ENCODE results near the gene LRRC61. TPM values are rescaled to one million over a fixed set of nuclear protein-coding genes. Genes with fewer than 3 reads are reported as not detected.

Gene LRRC61
- total RNA-seq, 2 donors from 2014 or later: 0.77 to 27.0 TPM

DNA sequence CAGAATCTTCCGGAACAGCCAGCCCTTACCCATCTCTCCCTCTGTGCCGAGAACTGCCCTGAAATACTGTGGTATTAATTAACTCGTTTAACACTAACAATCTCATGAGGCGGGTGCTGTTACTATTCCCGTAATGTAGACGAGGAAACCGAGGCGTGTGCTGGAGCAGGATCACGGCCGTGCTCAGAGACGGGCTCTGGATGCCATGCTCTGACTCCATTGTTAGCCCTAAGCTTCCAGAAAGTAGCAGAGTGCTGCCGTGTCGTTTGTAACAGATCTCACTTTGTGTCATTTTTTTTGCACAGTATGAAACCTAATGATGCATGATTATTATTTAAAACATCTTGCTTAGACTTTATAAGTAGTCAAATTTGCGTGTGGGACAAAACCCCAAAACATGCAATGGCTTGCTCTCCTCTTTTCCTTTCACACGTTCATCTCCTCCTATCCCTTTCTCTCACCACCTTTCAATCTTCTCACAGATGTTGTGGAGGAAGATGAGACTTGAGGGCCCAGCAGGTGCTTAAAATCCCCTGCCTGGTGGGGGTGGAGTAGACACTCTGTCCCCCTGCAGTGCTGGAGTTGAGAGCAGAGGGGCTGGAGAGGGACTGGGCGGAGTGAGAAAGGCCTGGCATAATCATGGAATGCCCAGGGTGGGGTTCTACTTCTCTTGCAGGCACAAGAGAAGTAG, 672 bp downstream of the LRRC61 start:
- Histone ChIP-seq H3K27ac (ENCODE audit: low read depth, low read length) (no peak overlapping the region), H3K9me3 (ENCODE audit: control insufficient read depth, low read length) (no peaks in the 10 kb centered on the region), H3K27me3 (ENCODE audit: control insufficient read depth, insufficient read depth, low read length, poor library complexity, severe bottlenecking) (no peaks in the 10 kb centered on the region), H3K9ac (ENCODE audit: extremely low read depth, low read length, poor library complexity, severe bottlenecking) (peak overlapping the region; percentile 63), H3K4me3 (ENCODE audit: low read length) (peak overlapping the region; percentile 87), H3K36me3 (ENCODE audit: control insufficient read depth, insufficient read depth, low read length) (peaks cover 29% of the 10 kb centered on the region), H3K4me1 (ENCODE audit: control insufficient read depth, insufficient read depth, low read length) (no peaks in the 10 kb centered on the region)
- 28 to 44% methylated on average over 12 to 16 of the region's 16 CpGs for WGBS, 2 experiments (ENCODE audit: insufficient coverage in 1 of 2, insufficient read length in 1 of 2)
- DNase-seq: no peak
- Mint-ChIP-seq H3K27ac (peak overlapping the region; percentile 94), H3K4me3 (peak overlapping the region; percentile 74), H3K9me3 (no peaks in the 10 kb centered on the region), H3K36me3 (ENCODE audit: low read depth) (peaks cover 36% of the 10 kb centered on the region), H3K4me1 (peaks cover 14% of the 10 kb centered on the region), H3K27me3 (ENCODE audit: insufficient read depth) (no peaks in the 10 kb centered on the region)
- TF ChIP-seq, protein P1, sequence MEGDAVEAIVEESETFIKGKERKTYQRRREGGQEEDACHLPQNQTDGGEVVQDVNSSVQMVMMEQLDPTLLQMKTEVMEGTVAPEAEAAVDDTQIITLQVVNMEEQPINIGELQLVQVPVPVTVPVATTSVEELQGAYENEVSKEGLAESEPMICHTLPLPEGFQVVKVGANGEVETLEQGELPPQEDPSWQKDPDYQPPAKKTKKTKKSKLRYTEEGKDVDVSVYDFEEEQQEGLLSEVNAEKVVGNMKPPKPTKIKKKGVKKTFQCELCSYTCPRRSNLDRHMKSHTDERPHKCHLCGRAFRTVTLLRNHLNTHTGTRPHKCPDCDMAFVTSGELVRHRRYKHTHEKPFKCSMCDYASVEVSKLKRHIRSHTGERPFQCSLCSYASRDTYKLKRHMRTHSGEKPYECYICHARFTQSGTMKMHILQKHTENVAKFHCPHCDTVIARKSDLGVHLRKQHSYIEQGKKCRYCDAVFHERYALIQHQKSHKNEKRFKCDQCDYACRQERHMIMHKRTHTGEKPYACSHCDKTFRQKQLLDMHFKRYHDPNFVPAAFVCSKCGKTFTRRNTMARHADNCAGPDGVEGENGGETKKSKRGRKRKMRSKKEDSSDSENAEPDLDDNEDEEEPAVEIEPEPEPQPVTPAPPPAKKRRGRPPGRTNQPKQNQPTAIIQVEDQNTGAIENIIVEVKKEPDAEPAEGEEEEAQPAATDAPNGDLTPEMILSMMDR (conservative IDR thresholded peaks at IDR 0.05): no peak

DNA sequence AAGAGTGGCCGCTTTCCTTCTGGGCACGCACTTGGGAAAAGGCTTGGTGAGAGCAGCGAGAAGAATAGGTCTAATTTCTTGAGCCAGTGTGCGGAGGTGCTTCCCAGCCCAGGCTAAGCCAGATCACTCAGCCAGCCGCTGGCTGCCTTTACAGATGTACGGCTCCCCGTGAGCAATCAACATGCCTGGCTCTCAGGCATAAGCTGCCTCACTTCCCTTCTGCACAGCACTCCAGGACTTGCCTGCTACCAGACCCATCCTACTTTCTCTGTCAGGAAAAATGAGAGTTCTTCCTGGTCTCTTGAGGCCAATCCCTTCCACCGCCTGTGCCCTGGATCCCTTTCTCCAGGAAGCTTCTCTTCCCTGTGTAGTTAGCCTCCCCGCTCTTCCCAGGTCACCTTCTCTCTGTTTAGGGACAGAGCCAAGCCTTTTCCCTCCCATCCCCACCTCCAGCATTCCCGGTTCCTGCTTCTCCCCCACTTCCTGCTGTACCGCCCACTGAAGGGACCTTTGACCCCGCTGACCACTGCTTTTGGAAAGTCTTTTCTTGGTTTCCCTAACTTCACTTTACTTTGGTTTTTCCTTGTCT, 1.3 kb downstream of the LRRC61 start:
- Histone ChIP-seq H3K27me3 (ENCODE audit: control insufficient read depth, insufficient read depth, low read length, poor library complexity, severe bottlenecking) (no peaks in the 10 kb centered on the region), H3K9ac (ENCODE audit: extremely low read depth, low read length, poor library complexity, severe bottlenecking) (peak overlapping the region; percentile 63), H3K4me3 (ENCODE audit: low read length) (peak overlapping the region; percentile 87), H3K9me3 (ENCODE audit: control insufficient read depth, low read length) (no peaks in the 10 kb centered on the region), H3K36me3 (ENCODE audit: control insufficient read depth, insufficient read depth, low read length) (peaks cover 32% of the 10 kb centered on the region), H3K4me1 (ENCODE audit: control insufficient read depth, insufficient read depth, low read length) (no peaks in the 10 kb centered on the region), H3K27ac (ENCODE audit: low read depth, low read length) (no peak overlapping the region)
- Mint-ChIP-seq H3K36me3 (ENCODE audit: low read depth) (peaks cover 39% of the 10 kb centered on the region), H3K4me3 (peak overlapping the region; percentile 74), H3K4me1 (peaks cover 16% of the 10 kb centered on the region), H3K27ac (peak overlapping the region; percentile 37), H3K9me3 (no peaks in the 10 kb centered on the region), H3K27me3 (ENCODE audit: insufficient read depth) (no peaks in the 10 kb centered on the region)
- TF ChIP-seq, protein P1 (conservative IDR thresholded peaks at IDR 0.05): no peak
- whole genome bisulfite sequencing, 2 experiments (ENCODE audit: insufficient coverage in 1 of 2, insufficient read length in 1 of 2): 53 to 60% methylated on average over 10 to 12 of the region's 12 CpGs
- DNase-seq: no peak

DNA sequence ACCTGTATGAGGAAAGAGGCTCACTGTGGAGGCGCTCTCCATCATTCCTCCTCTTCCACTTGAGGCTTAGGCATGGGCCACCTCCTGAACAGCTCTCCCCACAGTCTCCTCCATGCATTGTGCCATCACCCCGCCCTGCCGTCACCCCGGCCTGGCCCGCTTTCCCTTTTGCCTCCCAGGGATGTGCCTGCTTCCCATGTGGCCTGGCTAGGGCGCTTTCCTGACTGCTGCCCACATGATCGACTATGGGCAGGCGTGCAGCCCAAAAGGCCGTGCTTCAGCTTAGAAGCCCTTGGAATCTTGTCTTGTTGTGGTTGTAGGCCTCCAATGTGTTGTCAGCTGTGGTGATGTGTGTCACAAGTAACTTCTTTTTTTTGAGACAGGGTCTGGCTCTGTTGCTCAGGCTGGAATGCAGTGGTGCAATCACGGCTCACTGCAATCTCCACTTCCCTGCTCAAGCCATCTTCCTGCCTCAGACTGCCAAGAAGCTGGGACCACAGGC, 2.0 kb downstream of the LRRC61 start:
- H3K4me1 ChIP-seq (ENCODE audit: control insufficient read depth, insufficient read depth, low read length): no peaks in the 10 kb centered on the region
- Mint-ChIP-seq H3K36me3 (ENCODE audit: low read depth) (peaks cover 39% of the 10 kb centered on the region), H3K27me3 (ENCODE audit: insufficient read depth) (no peaks in the 10 kb centered on the region), H3K27ac (peak overlapping the region; percentile 37), H3K4me3 (peak overlapping the region; percentile 74), H3K4me1 (peaks cover 16% of the 10 kb centered on the region), H3K9me3 (no peaks in the 10 kb centered on the region)
- 94 to 100% methylated on average over 4 to 10 of the region's 10 CpGs for WGBS, 2 experiments (ENCODE audit: insufficient coverage in 1 of 2, insufficient read length in 1 of 2)
- no peak overlapping the region for H3K27ac ChIP-seq (ENCODE audit: low read depth, low read length)
- TF ChIP-seq, protein P1 (conservative IDR thresholded peaks at IDR 0.05): no peak
- peaks cover 32% of the 10 kb centered on the region for H3K36me3 ChIP-seq (ENCODE audit: control insufficient read depth, insufficient read depth, low read length)
- no peak overlapping the region for H3K9ac ChIP-seq (ENCODE audit: extremely low read depth, low read length, poor library complexity, severe bottlenecking)
- DNase-seq: no peak
- peak overlapping the region; percentile 87 for H3K4me3 ChIP-seq (ENCODE audit: low read length)
- no peaks in the 10 kb centered on the region for H3K9me3 ChIP-seq (ENCODE audit: control insufficient read depth, low read length)
- no peaks in the 10 kb centered on the region for H3K27me3 ChIP-seq (ENCODE audit: control insufficient read depth, insufficient read depth, low read length, poor library complexity, severe bottlenecking)

Measured in endodermal cell (in vitro differentiated cells).